Superior temporal gyrus (tissue), 1 donor: ENCODE measurements around the gene PPP1CA.
"Not testable (repeated sequence)": the region's sequence is repeated elsewhere in the genome, so short reads cannot be mapped to it uniquely, and the experiment has no call there.

ENCODE experiments used
- DNase-seq: peaks from one replicate; pipeline ENCODE4 v3.0.0-alpha.2; 2016; ENCODE audit errors: extremely low spot score

PPP1CA gene

DNA sequence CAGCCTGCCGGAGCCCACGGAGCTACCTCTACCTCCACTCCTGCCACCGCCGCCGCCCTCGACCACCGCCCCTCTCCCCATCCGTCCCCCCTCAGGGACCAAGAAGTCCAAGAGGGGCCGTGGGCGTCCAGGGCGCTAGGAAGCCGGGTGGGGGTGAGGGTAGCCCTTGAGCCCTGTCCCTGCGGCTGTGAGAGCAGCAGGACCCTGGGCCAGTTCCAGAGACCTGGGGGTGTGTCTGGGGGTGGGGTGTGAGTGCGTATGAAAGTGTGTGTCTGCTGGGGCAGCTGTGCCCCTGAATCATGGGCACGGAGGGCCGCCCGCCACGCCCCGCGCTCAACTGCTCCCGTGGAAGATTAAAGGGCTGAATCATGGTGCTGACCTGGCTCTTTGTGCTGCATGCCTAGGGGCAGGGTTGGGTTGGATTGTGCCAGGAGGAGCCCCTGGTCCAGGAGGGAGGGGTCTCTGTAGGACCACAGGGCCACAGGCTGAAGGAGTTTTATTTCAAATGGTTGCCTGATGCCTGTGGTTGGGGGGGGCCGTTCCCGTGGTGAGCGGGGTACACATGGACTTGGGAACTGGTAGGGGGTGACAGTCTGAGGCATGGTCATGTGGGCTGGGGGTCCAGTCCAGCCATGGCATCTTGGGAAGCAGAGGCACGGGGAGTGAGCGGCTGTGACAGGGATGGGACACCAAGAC lies 33.5 kb upstream of the PPP1CA start:
- no peak for DNase-seq

DNA sequence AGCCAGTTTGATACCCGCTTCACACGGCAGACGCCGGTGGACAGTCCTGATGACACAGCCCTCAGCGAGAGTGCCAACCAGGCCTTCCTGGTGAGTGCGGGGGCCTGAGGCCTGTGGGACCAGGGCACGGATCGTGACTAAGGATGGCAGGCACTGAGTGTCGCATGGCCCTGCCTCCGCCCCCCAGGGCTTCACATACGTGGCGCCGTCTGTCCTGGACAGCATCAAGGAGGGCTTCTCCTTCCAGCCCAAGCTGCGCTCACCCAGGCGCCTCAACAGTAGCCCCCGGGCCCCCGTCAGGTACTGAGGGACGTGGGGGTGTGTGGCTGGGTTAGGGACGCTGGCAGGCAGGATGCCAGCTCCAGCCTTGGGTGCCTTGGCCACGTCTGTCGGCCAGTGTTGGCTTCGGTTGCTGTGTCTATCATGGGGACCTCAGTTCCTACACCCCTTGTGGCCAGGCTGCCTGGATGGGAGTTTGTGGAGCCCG lies 32.8 kb upstream of the PPP1CA start:
- DNase-seq, result no peak

- no peak for DNase-seq
These were observed 32.1 kb upstream of the PPP1CA start for GRCh38 chr11:67433536-67434394.

- DNase-seq, result no peak
These were observed 31.1 kb upstream of the PPP1CA start for GRCh38 chr11:67432655-67433349.

- no peak for DNase-seq
These were observed 29.9 kb upstream of the PPP1CA start for GRCh38 chr11:67431346-67432249.

GRCh38 chr11:67429722-67430121 lies 28.1 kb upstream of the PPP1CA start:
- no peak for DNase-seq

GRCh38 chr11:67429038-67429668 lies 27.5 kb upstream of the PPP1CA start:
- DNase-seq, result no peak

- DNase-seq, result peak; percentile 100
These were observed 26.7 kb upstream of the PPP1CA start, which contains the start of gene RPS6KB2 for GRCh38 chr11:67428052-67429001. Gene RPS6KB2 (plus strand): TSS chr11:67428494. CDS start chr11:67428546, 52 bp downstream.

- not testable (repeated sequence) for DNase-seq
These were observed 25.8 kb upstream of the PPP1CA start for GRCh38 chr11:67427364-67427859.

GRCh38 chr11:67423891-67424613 lies 22.4 kb upstream of the PPP1CA start:
- no peak for DNase-seq

DNA sequence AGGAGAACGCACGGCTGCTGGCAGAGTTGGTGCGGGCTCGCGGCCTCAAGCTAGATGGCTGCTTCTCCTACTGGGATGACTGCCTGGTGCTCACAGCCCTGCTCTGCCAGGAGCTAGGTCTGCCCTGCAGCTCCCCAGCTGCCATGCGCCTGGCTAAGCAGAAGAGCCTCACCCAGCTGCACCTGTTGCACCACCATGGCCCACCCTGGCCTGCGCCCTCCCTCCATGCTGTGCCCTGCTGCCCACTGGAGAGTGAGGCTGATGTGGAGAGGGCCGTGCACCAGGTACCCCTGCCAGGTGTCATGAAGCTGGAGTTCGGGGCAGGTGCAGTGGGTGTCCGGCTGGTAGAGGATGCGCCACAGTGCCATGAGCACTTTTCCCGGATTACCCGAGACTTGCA lies 21.8 kb upstream of the PPP1CA start:
- no peak for DNase-seq

DNA sequence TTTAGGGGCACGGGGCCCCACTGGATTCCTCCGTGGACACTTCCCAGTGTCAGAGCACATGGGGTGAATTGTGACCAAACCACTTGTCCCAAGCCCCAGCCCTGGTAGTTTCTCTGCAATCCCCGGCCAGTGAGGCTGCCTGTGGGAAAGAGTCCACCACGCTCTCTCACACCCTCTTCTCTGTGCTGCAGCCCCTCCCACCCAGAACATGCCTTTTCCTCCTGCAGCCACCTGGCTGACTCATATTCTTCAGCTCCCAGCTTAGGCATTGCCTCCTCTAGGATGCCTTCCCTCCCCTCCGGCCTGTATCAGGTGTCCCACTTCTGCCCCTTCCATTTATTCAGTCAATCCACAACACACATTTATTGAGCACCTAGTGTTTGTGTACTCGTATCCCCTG lies 21.2 kb upstream of the PPP1CA start:
- DNase-seq, result no peak

GRCh38 chr11:67421430-67422031 lies 19.9 kb upstream of the PPP1CA start:
- DNase-seq, result no peak

- peak; percentile 81 for DNase-seq
These were observed 19.2 kb upstream of the PPP1CA start for GRCh38 chr11:67420646-67421429.

- DNase-seq, result no peak
These were observed 18.5 kb upstream of the PPP1CA start for GRCh38 chr11:67420147-67420645.

- DNase-seq, result no peak
These were observed 17.8 kb upstream of the PPP1CA start for GRCh38 chr11:67419325-67420049.
